Progenitor cell of endocrine pancreas (in vitro differentiated cells): ENCODE measurements around the gene HTR2A. TPM values are rescaled to one million over a fixed set of nuclear protein-coding genes. Genes with fewer than 3 reads are reported as not detected.

Source experiments
- DNase-seq: peaks from one replicate; pipeline ENCODE4 v3.0.0; 2021; ENCODE audit warnings: low spot score; ENCODE audit not compliant: unreplicated experiment
- H3K27ac Mint-ChIP-seq: 2 replicates; pipeline ENCODE4 v1.8.0; 2021; ENCODE audit warnings: mild to moderate bottlenecking, moderate library complexity, mixed read lengths
- H3K27me3 Mint-ChIP-seq: 2 replicates; pipeline ENCODE4 v1.8.0; 2021; ENCODE audit warnings: mixed read lengths
- H3K36me3 Mint-ChIP-seq: 2 replicates; pipeline ENCODE4 v1.8.0; 2022; ENCODE audit warnings: mixed read lengths; ENCODE audit not compliant: insufficient read depth
- H3K4me1 Mint-ChIP-seq: 2 replicates; pipeline ENCODE4 v1.8.0; 2021; ENCODE audit warnings: low read depth, mixed read lengths
- H3K4me3 Mint-ChIP-seq: 2 replicates; pipeline ENCODE4 v1.8.0; 2021; ENCODE audit warnings: low read depth, mild to moderate bottlenecking, moderate library complexity, mixed read lengths
- H3K9me3 Mint-ChIP-seq: 2 replicates; pipeline ENCODE4 v1.8.0; 2021; ENCODE audit warnings: low read depth, mixed read lengths
- total RNA-seq: library from RNA; stranded (reverse); gene quantifications from 2 replicates; pipeline ENCODE4 v1.2.1, GENCODE V29; 2021
- TF ChIP-seq, protein P1 (sequence below): fragments of 200-600 bp; sonication (generic); IDR thresholded peaks from one replicate; pipeline ENCODE4 v1.5.0; 2021; ENCODE audit warnings: antibody characterized with exemption, mild to moderate bottlenecking; ENCODE audit not compliant: unreplicated experiment

The HTR2A gene
- total RNA-seq, 1 donor from 2014 or later = not detected

GRCh38 chr13:46893798-46894560 lies 2.9 kb downstream of the HTR2A start:
- H3K36me3 Mint-ChIP-seq = no peaks in the 10 kb centered on the region
- peaks cover 5% of the 10 kb centered on the region for H3K9me3 Mint-ChIP-seq
- TF ChIP-seq, protein P1, sequence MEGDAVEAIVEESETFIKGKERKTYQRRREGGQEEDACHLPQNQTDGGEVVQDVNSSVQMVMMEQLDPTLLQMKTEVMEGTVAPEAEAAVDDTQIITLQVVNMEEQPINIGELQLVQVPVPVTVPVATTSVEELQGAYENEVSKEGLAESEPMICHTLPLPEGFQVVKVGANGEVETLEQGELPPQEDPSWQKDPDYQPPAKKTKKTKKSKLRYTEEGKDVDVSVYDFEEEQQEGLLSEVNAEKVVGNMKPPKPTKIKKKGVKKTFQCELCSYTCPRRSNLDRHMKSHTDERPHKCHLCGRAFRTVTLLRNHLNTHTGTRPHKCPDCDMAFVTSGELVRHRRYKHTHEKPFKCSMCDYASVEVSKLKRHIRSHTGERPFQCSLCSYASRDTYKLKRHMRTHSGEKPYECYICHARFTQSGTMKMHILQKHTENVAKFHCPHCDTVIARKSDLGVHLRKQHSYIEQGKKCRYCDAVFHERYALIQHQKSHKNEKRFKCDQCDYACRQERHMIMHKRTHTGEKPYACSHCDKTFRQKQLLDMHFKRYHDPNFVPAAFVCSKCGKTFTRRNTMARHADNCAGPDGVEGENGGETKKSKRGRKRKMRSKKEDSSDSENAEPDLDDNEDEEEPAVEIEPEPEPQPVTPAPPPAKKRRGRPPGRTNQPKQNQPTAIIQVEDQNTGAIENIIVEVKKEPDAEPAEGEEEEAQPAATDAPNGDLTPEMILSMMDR = peak; percentile 100
- peak overlapping the region; percentile 74 for H3K4me3 Mint-ChIP-seq
- peak; percentile 66 for DNase-seq
- no peak overlapping the region for H3K27ac Mint-ChIP-seq
- peaks cover 70% of the 10 kb centered on the region for H3K27me3 Mint-ChIP-seq
- H3K4me1 Mint-ChIP-seq = peaks cover 7% of the 10 kb centered on the region

DNA sequence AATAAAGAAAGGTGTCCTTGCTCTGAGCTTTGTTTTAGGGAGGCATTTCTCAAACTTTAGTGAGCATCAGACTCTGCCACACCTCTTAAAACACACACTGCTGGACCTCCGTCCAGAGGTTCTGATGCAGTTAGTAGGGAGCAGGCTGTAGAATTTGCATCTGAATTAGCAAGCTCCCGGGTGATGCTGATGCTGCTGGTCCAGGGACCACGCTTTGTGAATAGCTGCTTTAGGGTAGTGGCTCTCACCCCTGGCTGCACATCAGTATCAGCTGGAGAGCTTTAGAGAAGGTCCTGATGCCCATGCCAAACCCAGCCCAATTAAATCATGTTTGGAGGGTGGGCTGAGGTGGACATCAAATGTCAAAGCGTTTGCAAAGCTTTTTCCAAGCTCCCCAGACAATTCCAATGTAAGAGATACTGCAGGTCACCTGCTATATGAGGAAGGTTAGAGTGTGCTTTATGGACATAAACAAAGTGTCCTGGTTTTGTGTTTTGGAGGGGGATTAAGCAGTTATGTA lies 3.6 kb downstream of the HTR2A start:
- Mint-ChIP-seq H3K36me3 (no peaks in the 10 kb centered on the region), H3K4me3 (no peak overlapping the region), H3K27me3 (peaks cover 71% of the 10 kb centered on the region), H3K4me1 (peaks cover 7% of the 10 kb centered on the region), H3K27ac (no peak overlapping the region), H3K9me3 (peaks cover 5% of the 10 kb centered on the region)
- TF ChIP-seq, protein P1 = no peak
- no peak for DNase-seq

GRCh38 chr13:46885018-46885417 lies 11.8 kb downstream of the HTR2A start:
- H3K4me1 Mint-ChIP-seq = no peaks in the 10 kb centered on the region
- H3K27ac Mint-ChIP-seq = no peak overlapping the region
- no peaks in the 10 kb centered on the region for H3K36me3 Mint-ChIP-seq
- peaks cover 5% of the 10 kb centered on the region for H3K9me3 Mint-ChIP-seq
- DNase-seq = no peak
- TF ChIP-seq, protein P1 = no peak
- H3K4me3 Mint-ChIP-seq = no peak overlapping the region
- peaks cover 17% of the 10 kb centered on the region for H3K27me3 Mint-ChIP-seq

GRCh38 chr13:46884531-46884930 lies 12.3 kb downstream of the HTR2A start:
- H3K36me3 Mint-ChIP-seq = no peaks in the 10 kb centered on the region
- H3K4me1 Mint-ChIP-seq = no peaks in the 10 kb centered on the region
- H3K4me3 Mint-ChIP-seq = no peak overlapping the region
- TF ChIP-seq, protein P1 = no peak
- H3K9me3 Mint-ChIP-seq = peaks cover 2% of the 10 kb centered on the region
- no peak overlapping the region for H3K27ac Mint-ChIP-seq
- H3K27me3 Mint-ChIP-seq = peaks cover 12% of the 10 kb centered on the region
- DNase-seq = no peak

DNA sequence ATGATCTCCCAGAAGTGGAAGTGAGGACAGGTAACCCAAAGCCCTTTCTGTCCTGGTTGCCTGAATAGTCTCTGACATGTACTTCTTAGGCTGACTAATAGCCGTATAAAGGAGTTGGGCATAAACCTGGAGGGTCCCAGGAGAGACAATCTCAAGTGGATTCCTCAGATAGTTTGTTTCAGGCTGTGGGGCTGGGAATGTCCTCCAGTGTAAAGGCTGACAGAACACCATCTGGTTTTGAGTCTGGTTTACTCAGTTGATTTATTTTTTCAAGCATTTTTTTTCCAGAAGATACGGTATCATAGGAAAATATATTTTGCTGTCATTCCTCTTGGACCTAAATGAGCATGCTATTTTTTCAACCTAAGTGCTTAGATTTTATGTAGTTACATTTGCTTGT lies 15.2 kb downstream of the HTR2A start:
- H3K4me3 Mint-ChIP-seq = no peak overlapping the region
- DNase-seq = no peak
- H3K36me3 Mint-ChIP-seq = no peaks in the 10 kb centered on the region
- H3K4me1 Mint-ChIP-seq = no peaks in the 10 kb centered on the region
- no peak overlapping the region for H3K27ac Mint-ChIP-seq
- peaks cover 19% of the 10 kb centered on the region for H3K27me3 Mint-ChIP-seq
- no peaks in the 10 kb centered on the region for H3K9me3 Mint-ChIP-seq
- TF ChIP-seq, protein P1 = no peak
